H1 (cell line): ENCODE data around the gene CCDC33. TPM values are rescaled to one million over a fixed set of nuclear protein-coding genes. Genes with fewer than 3 reads are reported as not detected.
A peak's percentile ranks its signal among the peaks of the same experiment; 100 is the strongest.

Experiments
- CTCF ChIA-PET: fragments of 300-600 bp; sonication (Branson Sonifier 250); formaldehyde crosslinking; loops from one replicate; lab custom pipeline; 2021; ENCODE audit not compliant: partially characterized antibody; lab: Charles Lee
- POLR2A ChIA-PET: fragments of 300-600 bp; sonication (Branson Sonifier 250); formaldehyde crosslinking; loops from one replicate; lab custom pipeline; 2021; ENCODE audit warnings: inconsistent platforms; ENCODE audit not compliant: partially characterized antibody; lab: Charles Lee
- DNase-seq, 2 experiments: peaks; one replicate each; pipeline versions ENCODE4 v3.0.0 to v3.0.0-alpha.2; 2010 to 2022; ENCODE audit warnings: low spot score in 2 of 2, low read depth in 1 of 2, mixed read lengths in 1 of 2
- FAIRE-seq: peaks from 2 replicates; lab custom pipeline; 2011; peaks lifted over from hg19 to GRCh38; lab: Jason Lieb, UNC
- H2AFZ ChIP-seq: 2 replicates; pipeline ENCODE4 v1.8.1; 2012; ENCODE audit warnings: low read length, inconsistent platforms
- H2AK5ac ChIP-seq: 2 replicates; pipeline ENCODE4 v1.6.1; 2013; ENCODE audit warnings: low read depth, low read length
- H2BK120ac ChIP-seq: replicated peaks from 2 replicates; pipeline ENCODE3; 2013; ENCODE audit warnings: low read depth, low read length, inconsistent platforms
- H2BK12ac ChIP-seq: 2 replicates; pipeline ENCODE4 v1.6.1; 2013; ENCODE audit warnings: low read depth, low read length
- H2BK15ac ChIP-seq: 2 replicates; pipeline ENCODE4 v1.6.1; 2013; ENCODE audit warnings: low read length
- H2BK20ac ChIP-seq: 2 replicates; pipeline ENCODE4 v1.6.1; 2013; ENCODE audit warnings: low read length
- H2BK5ac ChIP-seq: 2 replicates; pipeline ENCODE4 v1.6.1; 2013; ENCODE audit warnings: low read depth, low read length
- H3K14ac ChIP-seq: 2 replicates; pipeline ENCODE4 v1.6.1; 2013; ENCODE audit warnings: inconsistent platforms; ENCODE audit not compliant: insufficient read length
- H3K18ac ChIP-seq: 2 replicates; pipeline ENCODE4 v1.6.1; 2013; ENCODE audit warnings: low read length; ENCODE audit errors: extremely low read depth
- H3K23ac ChIP-seq: 2 replicates; pipeline ENCODE4 v1.6.1; 2013; ENCODE audit warnings: inconsistent platforms; ENCODE audit not compliant: insufficient read length
- H3K23me2 ChIP-seq: 2 replicates; pipeline ENCODE4 v1.6.1; 2013; ENCODE audit warnings: low read depth, low read length
- H3K27ac ChIP-seq: 2 replicates; pipeline ENCODE4 v1.6.1; 2011; ENCODE audit warnings: low read depth, low read length, inconsistent platforms
- H3K27me3 ChIP-seq, 4 experiments: replicated peaks in 1 of 4; 1 replicate in 1 of 4; 2 replicates in 3 of 4; pipeline versions ENCODE4 v1.6.1 to v1.8.1; 2011 to 2013; ENCODE audit warnings: low read length in 3 of 4, mild to moderate bottlenecking in 3 of 4, inconsistent platforms in 2 of 4, mixed read lengths in 2 of 4, moderate library complexity in 1 of 4; ENCODE audit not compliant: control insufficient read depth in 3 of 4, insufficient read depth in 3 of 4; ENCODE audit errors: extremely low read depth in 1 of 4
- H3K36me3 ChIP-seq, 4 experiments: 2 replicates each; pipeline versions ENCODE4 v1.6.1 to v1.8.1; 2011 to 2013; ENCODE audit warnings: mild to moderate bottlenecking in 4 of 4, low read length in 3 of 4, moderate library complexity in 2 of 4, control low read depth in 1 of 4, inconsistent platforms in 1 of 4; ENCODE audit not compliant: insufficient read depth in 4 of 4, control insufficient read depth in 2 of 4
- H3K4ac ChIP-seq: replicated peaks from 2 replicates; pipeline ENCODE3; 2013; ENCODE audit warnings: low read length, low read depth, mixed read lengths, inconsistent platforms; ENCODE audit not compliant: insufficient read length
- H3K4me1 ChIP-seq, 4 experiments: replicated peaks in 1 of 4; 1 replicate in 1 of 4; 2 replicates in 3 of 4; pipeline versions ENCODE4 v1.6.1 to v1.8.1; 2011 to 2013; ENCODE audit warnings: low read length in 3 of 4, inconsistent platforms in 2 of 4, mixed read lengths in 1 of 4; ENCODE audit not compliant: insufficient read depth in 4 of 4, control insufficient read depth in 3 of 4
- H3K4me2 ChIP-seq, 2 experiments: 2 replicates each; pipeline versions ENCODE4 v1.6.1 to v1.8.1; 2011 to 2013; ENCODE audit warnings: low read depth in 2 of 2, low read length in 2 of 2, control low read depth in 1 of 2, inconsistent platforms in 1 of 2, mild to moderate bottlenecking in 1 of 2; ENCODE audit not compliant: insufficient read depth in 1 of 2
- H3K4me3 ChIP-seq, 4 experiments: fragments of 200-600, 300-600 bp in 1 of 4; sonication (generic), shearing (Covaris generic), sonication (Bioruptor Twin) in 1 of 4; 2 replicates each; pipeline versions ENCODE4 v1.5.1 to v1.8.1; 2011 to 2016; ENCODE audit warnings: low read length in 4 of 4, low read depth in 3 of 4, control low read depth in 2 of 4, inconsistent platforms in 2 of 4, mild to moderate bottlenecking in 2 of 4, mixed read lengths in 1 of 4, moderate library complexity in 1 of 4; ENCODE audit not compliant: insufficient read depth in 2 of 4; ENCODE audit errors: extremely low read depth in 1 of 4
- H3K56ac ChIP-seq: replicated peaks from 2 replicates; pipeline ENCODE3; 2013; ENCODE audit warnings: low read depth, mild to moderate bottlenecking, mixed read lengths, low read length, inconsistent platforms; ENCODE audit not compliant: insufficient read length
- H3K79me1 ChIP-seq: 2 replicates; pipeline ENCODE4 v1.6.1; 2013; ENCODE audit warnings: low read depth, low read length, control low read depth
- H3K79me2 ChIP-seq, 2 experiments: 2 replicates each; pipeline versions ENCODE4 v1.6.1 to v1.8.1; 2012 to 2013; ENCODE audit warnings: low read length in 2 of 2, mild to moderate bottlenecking in 2 of 2, inconsistent platforms in 1 of 2; ENCODE audit not compliant: insufficient read depth in 2 of 2, control insufficient read depth in 1 of 2
- H3K9ac ChIP-seq, 4 experiments: replicated peaks in 1 of 4; 1 replicate in 1 of 4; 2 replicates in 3 of 4; pipeline versions ENCODE4 v1.6.1 to v1.8.1; 2011 to 2013; ENCODE audit warnings: low read depth in 3 of 4, low read length in 3 of 4, control low read depth in 2 of 4, mild to moderate bottlenecking in 2 of 4, moderate library complexity in 2 of 4, inconsistent platforms in 1 of 4; ENCODE audit errors: extremely low read depth in 1 of 4
- H3K9me3 ChIP-seq, 2 experiments: 2 replicates each; pipeline versions ENCODE4 v1.6.1 to v1.8.1; 2012 to 2013; ENCODE audit warnings: mild to moderate bottlenecking in 2 of 2, moderate library complexity in 2 of 2, control low read depth in 1 of 2, inconsistent platforms in 1 of 2, low read depth in 1 of 2, low read length in 1 of 2, mixed read lengths in 1 of 2; ENCODE audit not compliant: insufficient read depth in 2 of 2
- H4K20me1 ChIP-seq, 2 experiments: replicated peaks in 1 of 2; 2 replicates each; pipeline versions ENCODE3 to v1.8.1; 2011 to 2013; ENCODE audit warnings: inconsistent platforms in 2 of 2, low read length in 2 of 2, mild to moderate bottlenecking in 1 of 2; ENCODE audit not compliant: insufficient read depth in 2 of 2, control insufficient read depth in 1 of 2
- H4K5ac ChIP-seq: 2 replicates; pipeline ENCODE4 v1.6.1; 2013; ENCODE audit warnings: low read length, low read depth, mixed read lengths, inconsistent platforms; ENCODE audit not compliant: insufficient read length
- H4K8ac ChIP-seq: 2 replicates; pipeline ENCODE4 v1.8.0; 2013; ENCODE audit warnings: mild to moderate bottlenecking, moderate library complexity, low read length, inconsistent platforms; ENCODE audit not compliant: insufficient read depth; ENCODE audit errors: extremely low read depth
- H4K91ac ChIP-seq: replicated peaks from 2 replicates; pipeline ENCODE3; 2013; ENCODE audit warnings: low read length, mixed read lengths, inconsistent platforms; ENCODE audit not compliant: insufficient read length
- WGBS, 2 experiments: shearing (Covaris generic) in 1 of 2; methylation state at CpG; one replicate each; pipeline versions ENCODE4 v1.1.6 to v1.1.7; 2013 to 2015; ENCODE audit warnings: low lambda C conversion rate in 2 of 2, mixed read lengths in 2 of 2, inconsistent platforms in 1 of 2, low coverage in 1 of 2, missing lambda C conversion rate in 1 of 2; ENCODE audit not compliant: insufficient replicate concordance in 2 of 2, insufficient coverage in 1 of 2, insufficient read length in 1 of 2; ENCODE audit errors: extremely low coverage in 1 of 2, missing lambda C conversion rate in 1 of 2; 5-methylcytosine and 5-hydroxymethylcytosine counted together
- polyA plus RNA-seq, 7 experiments: library from polyadenylated mRNA; depleted of rRNA in 3 of 7; stranded (reverse) in 5 of 7; unstranded in 2 of 7; fragments of >200 nt in 5 of 7; fragments of 200-250 nt in 2 of 7; gene quantifications; 1 replicate in 5 of 7; 2 replicates in 1 of 7; 4 replicates in 1 of 7; pipeline versions ENCODE4 v1.2.1 to v1.2.3, GENCODE V29; 2011 to 2013; ENCODE audit warnings: missing spikeins in 2 of 7, mixed read lengths in 2 of 7
- total RNA-seq: library from RNA; stranded (reverse); fragmentation: NEBNext Ultra II Directional; extraction: Animal tissue kit (Norgen Biotek cat#: 25700); gene quantifications from 2 replicates; pipeline ENCODE4 v1.2.1, GENCODE V29; 2021

Gene CCDC33
- total and polyA plus RNA-seq, 2 of the 8 experiments (the other 6 are each of a cell fraction or from before 2014, with no cell fraction given): 2.0 to 2.7 TPM

DNA sequence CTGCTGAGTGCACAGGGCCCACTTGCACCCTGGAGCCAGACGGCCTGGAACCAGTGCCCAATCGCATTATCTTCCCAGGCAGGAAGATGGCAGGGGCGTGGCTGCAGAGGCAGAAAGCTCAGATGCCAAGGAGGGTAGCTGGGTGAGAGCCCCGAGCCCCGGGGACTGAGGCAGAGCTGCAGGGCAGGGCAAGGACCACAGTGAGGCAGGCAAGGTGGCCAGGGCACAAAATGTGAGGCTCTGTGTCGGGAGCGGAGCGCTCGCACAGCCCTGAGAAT is 1.6 kb upstream of the CCDC33 start:
- peaks cover 0 to 12% (median 7%) of the 10 kb centered on the region in 4 experiments; a peak in 3 of 7 replicates for H3K27me3 ChIP-seq
- no peak overlapping the region for H2BK5ac ChIP-seq
- no peak overlapping the region for H3K27ac ChIP-seq
- H3K4me3 ChIP-seq: no peak overlapping the region
- H3K79me1 ChIP-seq: no peaks in the 10 kb centered on the region
- no peaks in the 10 kb centered on the region for H3K36me3 ChIP-seq
- H2AK5ac ChIP-seq: no peak overlapping the region
- H3K23me2 ChIP-seq: 0 out of 2 replicates have a peak, but pooled peaks cover 2% of the 10 kb centered on the region
- CTCF ChIA-PET: interaction anchor here (0.6 to 3.8 kb wide), 14 partner anchors 9 to 100 kb away, joined by 3 to 24 read pairs (median 4); no protein-coding TSS in a partner anchor
- H3K56ac ChIP-seq: no peak overlapping the region
- H2BK12ac ChIP-seq: 0 out of 2 replicates have a peak overlapping the region, but pooled peaks have one; percentile 6
- H4K20me1 ChIP-seq: no peaks in the 10 kb centered on the region
- WGBS, 2 experiments: 90% methylated on average over 9 of the region's 9 CpGs; no CpG with 5 or more reads in 1 of the 2 experiments
- no peak overlapping the region for H3K9ac ChIP-seq
- H2BK120ac ChIP-seq: no peak overlapping the region
- no peak overlapping the region for H4K5ac ChIP-seq
- H3K4me1 ChIP-seq: peaks cover 0 to 21% (median 10%) of the 10 kb centered on the region in 4 experiments; a peak in 6 of 7 replicates
- no peak overlapping the region; the same call in 1 of the 2 replicates for H2BK15ac ChIP-seq
- POLR2A ChIA-PET: interaction anchor here (1.1 kb wide), 1 partner anchor 59 kb away, joined by 3 read pairs; no protein-coding TSS in a partner anchor
- no peak overlapping the region for H3K23ac ChIP-seq
- H4K91ac ChIP-seq: no peak overlapping the region
- H3K4me2 ChIP-seq: no peak overlapping the region
- no peak overlapping the region for H3K14ac ChIP-seq
- H3K79me2 ChIP-seq: no peaks in the 10 kb centered on the region
- H2BK20ac ChIP-seq: no peak overlapping the region
- H4K8ac ChIP-seq: no peak overlapping the region
- no peaks in the 10 kb centered on the region for H3K9me3 ChIP-seq
- no peak overlapping the region for H2AFZ ChIP-seq
- no peak overlapping the region for H3K4ac ChIP-seq
- no peak for FAIRE-seq
- no peak for DNase-seq
- H3K18ac ChIP-seq: peak overlapping the region; percentile 48; the same call in 1 of the 2 replicates
